ENCODE results near the gene PCSK2.

- no peak for TF ChIP-seq CTCF (IDR thresholded peaks at IDR 0.05; ENCODE audit: low read depth, low read length, missing input control)
- no peak for TF ChIP-seq SP1 (IDR thresholded peaks at IDR 0.05)
- no peak for TF ChIP-seq RAD21 (IDR thresholded peaks at IDR 0.05)
- TF ChIP-seq, protein P1, sequence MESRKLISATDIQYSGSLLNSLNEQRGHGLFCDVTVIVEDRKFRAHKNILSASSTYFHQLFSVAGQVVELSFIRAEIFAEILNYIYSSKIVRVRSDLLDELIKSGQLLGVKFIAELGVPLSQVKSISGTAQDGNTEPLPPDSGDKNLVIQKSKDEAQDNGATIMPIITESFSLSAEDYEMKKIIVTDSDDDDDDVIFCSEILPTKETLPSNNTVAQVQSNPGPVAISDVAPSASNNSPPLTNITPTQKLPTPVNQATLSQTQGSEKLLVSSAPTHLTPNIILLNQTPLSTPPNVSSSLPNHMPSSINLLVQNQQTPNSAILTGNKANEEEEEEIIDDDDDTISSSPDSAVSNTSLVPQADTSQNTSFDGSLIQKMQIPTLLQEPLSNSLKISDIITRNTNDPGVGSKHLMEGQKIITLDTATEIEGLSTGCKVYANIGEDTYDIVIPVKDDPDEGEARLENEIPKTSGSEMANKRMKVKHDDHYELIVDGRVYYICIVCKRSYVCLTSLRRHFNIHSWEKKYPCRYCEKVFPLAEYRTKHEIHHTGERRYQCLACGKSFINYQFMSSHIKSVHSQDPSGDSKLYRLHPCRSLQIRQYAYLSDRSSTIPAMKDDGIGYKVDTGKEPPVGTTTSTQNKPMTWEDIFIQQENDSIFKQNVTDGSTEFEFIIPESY (IDR thresholded peaks at IDR 0.05), result no peak
- TF ChIP-seq, protein P2, sequence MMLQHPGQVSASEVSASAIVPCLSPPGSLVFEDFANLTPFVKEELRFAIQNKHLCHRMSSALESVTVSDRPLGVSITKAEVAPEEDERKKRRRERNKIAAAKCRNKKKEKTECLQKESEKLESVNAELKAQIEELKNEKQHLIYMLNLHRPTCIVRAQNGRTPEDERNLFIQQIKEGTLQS (IDR thresholded peaks at IDR 0.05), result no peak
- TF ChIP-seq, protein P3, sequence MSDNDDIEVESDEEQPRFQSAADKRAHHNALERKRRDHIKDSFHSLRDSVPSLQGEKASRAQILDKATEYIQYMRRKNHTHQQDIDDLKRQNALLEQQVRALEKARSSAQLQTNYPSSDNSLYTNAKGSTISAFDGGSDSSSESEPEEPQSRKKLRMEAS (IDR thresholded peaks at IDR 0.05), result no peak
- TF ChIP-seq EGR1 (IDR thresholded peaks at IDR 0.05; ENCODE audit: low read depth in 2 of 2), result no peak
- TF ChIP-seq, protein P4, sequence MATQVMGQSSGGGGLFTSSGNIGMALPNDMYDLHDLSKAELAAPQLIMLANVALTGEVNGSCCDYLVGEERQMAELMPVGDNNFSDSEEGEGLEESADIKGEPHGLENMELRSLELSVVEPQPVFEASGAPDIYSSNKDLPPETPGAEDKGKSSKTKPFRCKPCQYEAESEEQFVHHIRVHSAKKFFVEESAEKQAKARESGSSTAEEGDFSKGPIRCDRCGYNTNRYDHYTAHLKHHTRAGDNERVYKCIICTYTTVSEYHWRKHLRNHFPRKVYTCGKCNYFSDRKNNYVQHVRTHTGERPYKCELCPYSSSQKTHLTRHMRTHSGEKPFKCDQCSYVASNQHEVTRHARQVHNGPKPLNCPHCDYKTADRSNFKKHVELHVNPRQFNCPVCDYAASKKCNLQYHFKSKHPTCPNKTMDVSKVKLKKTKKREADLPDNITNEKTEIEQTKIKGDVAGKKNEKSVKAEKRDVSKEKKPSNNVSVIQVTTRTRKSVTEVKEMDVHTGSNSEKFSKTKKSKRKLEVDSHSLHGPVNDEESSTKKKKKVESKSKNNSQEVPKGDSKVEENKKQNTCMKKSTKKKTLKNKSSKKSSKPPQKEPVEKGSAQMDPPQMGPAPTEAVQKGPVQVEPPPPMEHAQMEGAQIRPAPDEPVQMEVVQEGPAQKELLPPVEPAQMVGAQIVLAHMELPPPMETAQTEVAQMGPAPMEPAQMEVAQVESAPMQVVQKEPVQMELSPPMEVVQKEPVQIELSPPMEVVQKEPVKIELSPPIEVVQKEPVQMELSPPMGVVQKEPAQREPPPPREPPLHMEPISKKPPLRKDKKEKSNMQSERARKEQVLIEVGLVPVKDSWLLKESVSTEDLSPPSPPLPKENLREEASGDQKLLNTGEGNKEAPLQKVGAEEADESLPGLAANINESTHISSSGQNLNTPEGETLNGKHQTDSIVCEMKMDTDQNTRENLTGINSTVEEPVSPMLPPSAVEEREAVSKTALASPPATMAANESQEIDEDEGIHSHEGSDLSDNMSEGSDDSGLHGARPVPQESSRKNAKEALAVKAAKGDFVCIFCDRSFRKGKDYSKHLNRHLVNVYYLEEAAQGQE (IDR thresholded peaks at IDR 0.05), result no peak
- no peak for TF ChIP-seq NR2F2 (IDR thresholded peaks at IDR 0.05)
- TF ChIP-seq YY1 (IDR thresholded peaks at IDR 0.05), result no peak
- TF ChIP-seq TAF1 (conservative IDR thresholded peaks at IDR 0.05), result no peak
Measured at GRCh38 chr20:17369506-17369905, 142.7 kb downstream of the PCSK2 start.

Measured in liver (tissue), 3 donors.